Esophagus squamous epithelium (tissue), 4 donors: ENCODE data around the gene TCL1B.

Experiments used
- POLR2A ChIP-seq, 4 donors: fragments of 450-650 bp; IDR thresholded peaks; one replicate each; pipeline ENCODE4 v1.6.1; 2017; ENCODE audit warnings: antibody characterized with exemption in 4 of 4, mild to moderate bottlenecking in 4 of 4, moderate library complexity in 3 of 4
- TF ChIP-seq, protein P1 (sequence below), 6 experiments: fragments of 450-650 bp in 4 of 6; fragments of 200-600 bp in 2 of 6; sonication (generic) in 2 of 6; IDR thresholded peaks; one replicate each; pipeline ENCODE4 v1.5.1; 2016 to 2019; ENCODE audit warnings: antibody characterized with exemption in 6 of 6, mild to moderate bottlenecking in 4 of 6, moderate library complexity in 4 of 6

DNA sequence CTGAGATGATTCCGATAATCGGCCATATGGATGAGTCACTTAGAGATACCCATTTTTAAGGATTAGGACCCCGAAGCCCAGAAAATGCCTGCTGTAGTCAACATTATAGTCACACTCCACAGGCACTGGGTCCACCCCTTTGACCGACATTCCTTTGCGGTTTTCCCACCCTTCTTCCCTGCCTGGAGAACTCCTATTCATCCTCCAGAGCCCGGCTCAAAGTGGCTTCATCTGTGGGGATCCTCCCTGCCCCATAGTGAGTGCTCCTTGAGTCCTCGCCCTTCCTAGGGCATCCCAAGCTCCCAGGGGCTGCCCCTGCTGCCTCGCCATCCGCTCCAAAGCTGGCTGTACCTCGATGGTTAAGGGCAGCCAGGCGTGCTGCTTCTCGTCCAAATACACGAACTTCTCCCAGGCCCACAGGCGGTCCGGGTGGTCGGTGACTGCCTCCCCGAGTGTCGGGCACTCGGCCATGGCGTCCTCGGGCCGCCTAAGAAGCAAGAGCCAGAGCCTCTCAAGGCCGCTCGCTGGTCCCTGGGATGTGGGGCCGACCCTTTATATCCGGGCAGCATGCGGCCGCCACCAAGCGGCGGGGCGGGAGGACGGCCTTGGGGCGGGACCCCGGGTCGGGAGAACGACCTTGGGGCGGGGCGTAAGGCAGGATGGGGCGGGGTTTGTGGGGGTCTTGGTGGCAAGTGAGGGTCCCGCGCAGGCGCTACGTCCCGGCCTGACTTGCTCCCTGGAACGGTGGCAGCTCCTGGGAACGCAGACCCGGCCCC, 27.6 kb downstream of the TCL1B start, which contains the start of gene TCL1A:
- TF ChIP-seq, protein P1, sequence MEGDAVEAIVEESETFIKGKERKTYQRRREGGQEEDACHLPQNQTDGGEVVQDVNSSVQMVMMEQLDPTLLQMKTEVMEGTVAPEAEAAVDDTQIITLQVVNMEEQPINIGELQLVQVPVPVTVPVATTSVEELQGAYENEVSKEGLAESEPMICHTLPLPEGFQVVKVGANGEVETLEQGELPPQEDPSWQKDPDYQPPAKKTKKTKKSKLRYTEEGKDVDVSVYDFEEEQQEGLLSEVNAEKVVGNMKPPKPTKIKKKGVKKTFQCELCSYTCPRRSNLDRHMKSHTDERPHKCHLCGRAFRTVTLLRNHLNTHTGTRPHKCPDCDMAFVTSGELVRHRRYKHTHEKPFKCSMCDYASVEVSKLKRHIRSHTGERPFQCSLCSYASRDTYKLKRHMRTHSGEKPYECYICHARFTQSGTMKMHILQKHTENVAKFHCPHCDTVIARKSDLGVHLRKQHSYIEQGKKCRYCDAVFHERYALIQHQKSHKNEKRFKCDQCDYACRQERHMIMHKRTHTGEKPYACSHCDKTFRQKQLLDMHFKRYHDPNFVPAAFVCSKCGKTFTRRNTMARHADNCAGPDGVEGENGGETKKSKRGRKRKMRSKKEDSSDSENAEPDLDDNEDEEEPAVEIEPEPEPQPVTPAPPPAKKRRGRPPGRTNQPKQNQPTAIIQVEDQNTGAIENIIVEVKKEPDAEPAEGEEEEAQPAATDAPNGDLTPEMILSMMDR (IDR thresholded peaks at IDR 0.05), result no peak
- TF ChIP-seq POLR2A (IDR thresholded peaks at IDR 0.05), result no peak
